ENCODE data around the gene MIEN1. TPM values are rescaled to one million over a fixed set of nuclear protein-coding genes. Genes with fewer than 3 reads are reported as not detected.

MIEN1 gene
- polyA plus RNA-seq, 3 donors, result 61.7 to 141 (median 124) TPM

DNA sequence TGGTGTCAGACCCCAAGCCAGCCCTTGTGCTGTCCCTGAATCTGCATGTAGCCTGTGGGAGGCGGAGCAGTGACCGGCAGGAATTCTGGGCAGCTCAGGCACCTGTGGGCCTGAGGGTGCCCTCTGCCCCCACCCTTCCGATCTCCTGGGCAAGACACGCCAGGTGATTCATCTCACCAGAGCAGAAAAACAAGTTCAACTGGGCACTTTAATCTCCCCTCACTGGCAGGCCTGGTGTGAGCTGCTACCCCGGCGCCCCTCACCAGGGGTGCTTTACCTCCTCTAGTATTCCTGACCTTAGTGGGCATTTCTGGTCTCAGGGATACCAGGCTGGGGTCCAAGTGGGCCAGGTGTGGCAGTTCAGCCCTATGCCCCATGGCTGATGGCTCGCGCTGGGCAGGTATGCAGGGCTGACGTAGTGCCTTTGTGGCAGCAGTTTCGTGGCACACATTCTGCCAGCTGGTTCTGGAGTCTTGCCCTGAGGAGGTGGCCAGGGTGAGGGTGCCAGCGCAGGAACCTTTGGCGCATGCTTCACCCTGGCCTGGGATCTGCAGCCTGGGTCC lies 24.5 kb downstream of the MIEN1 start:
- Histone ChIP-seq H3K27ac (ENCODE audit: low read depth in 1 of 2, low read length in 2 of 2) (no peak overlapping the region), H3K27me3 (ENCODE audit: control insufficient read depth in 2 of 2, insufficient read depth in 2 of 2, low read length in 2 of 2) (peaks cover 11 to 21% of the 10 kb centered on the region in 2 donors), H3K9ac (ENCODE audit: insufficient read depth, low read length, poor library complexity, severe bottlenecking) (no peak overlapping the region), H2AFZ (ENCODE audit: insufficient read depth, low read depth, low read length, poor library complexity, severe bottlenecking) (no peak overlapping the region), H3K79me2 (ENCODE audit: insufficient read depth, low read length) (no peaks in the 10 kb centered on the region), H3K4me2 (replicated peaks; ENCODE audit: extremely low read depth, low read length, poor library complexity, severe bottlenecking) (no peak overlapping the region), H3K36me3 (replicated peaks in 1 of 2; ENCODE audit: control insufficient read depth in 1 of 2, insufficient read depth in 2 of 2, low read length in 2 of 2) (no peaks in the 10 kb centered on the region), H3K4me3 (replicated peaks in 1 of 3; ENCODE audit: low read depth in 2 of 3, low read length in 3 of 3) (no peak overlapping the region), H4K20me1 (ENCODE audit: insufficient read depth, low read length) (no peaks in the 10 kb centered on the region), H3K9me3 (replicated peaks in 1 of 2; ENCODE audit: control insufficient read depth in 1 of 2, insufficient read depth in 1 of 2, low read length in 2 of 2) (peaks cover 0 to 9% of the 10 kb centered on the region in 2 donors), H3K4me1 (ENCODE audit: control insufficient read depth in 1 of 2, insufficient read depth in 2 of 2, low read length in 2 of 2) (no peaks in the 10 kb centered on the region)
- no peak overlapping the region for H3K27ac Mint-ChIP-seq
- intact Hi-C loops (cut with micrococcal nuclease), result no loop called here
- H3K36me3 Mint-ChIP-seq, result peaks cover 0 to 2% of the 10 kb centered on the region in 2 donors
- TF ChIP-seq, protein P1, sequence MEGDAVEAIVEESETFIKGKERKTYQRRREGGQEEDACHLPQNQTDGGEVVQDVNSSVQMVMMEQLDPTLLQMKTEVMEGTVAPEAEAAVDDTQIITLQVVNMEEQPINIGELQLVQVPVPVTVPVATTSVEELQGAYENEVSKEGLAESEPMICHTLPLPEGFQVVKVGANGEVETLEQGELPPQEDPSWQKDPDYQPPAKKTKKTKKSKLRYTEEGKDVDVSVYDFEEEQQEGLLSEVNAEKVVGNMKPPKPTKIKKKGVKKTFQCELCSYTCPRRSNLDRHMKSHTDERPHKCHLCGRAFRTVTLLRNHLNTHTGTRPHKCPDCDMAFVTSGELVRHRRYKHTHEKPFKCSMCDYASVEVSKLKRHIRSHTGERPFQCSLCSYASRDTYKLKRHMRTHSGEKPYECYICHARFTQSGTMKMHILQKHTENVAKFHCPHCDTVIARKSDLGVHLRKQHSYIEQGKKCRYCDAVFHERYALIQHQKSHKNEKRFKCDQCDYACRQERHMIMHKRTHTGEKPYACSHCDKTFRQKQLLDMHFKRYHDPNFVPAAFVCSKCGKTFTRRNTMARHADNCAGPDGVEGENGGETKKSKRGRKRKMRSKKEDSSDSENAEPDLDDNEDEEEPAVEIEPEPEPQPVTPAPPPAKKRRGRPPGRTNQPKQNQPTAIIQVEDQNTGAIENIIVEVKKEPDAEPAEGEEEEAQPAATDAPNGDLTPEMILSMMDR (IDR thresholded peaks at IDR 0.05), result no peak
- peaks cover 17 to 25% (median 19%) of the 10 kb centered on the region in 3 donors for H3K27me3 Mint-ChIP-seq (ENCODE audit: low read depth in 3 of 3)
- H3K4me1 Mint-ChIP-seq, result no peaks in the 10 kb centered on the region
- no peak for DNase-seq
- WGBS (ENCODE audit: insufficient coverage), result 97% methylated on average over 12 of the region's 12 CpGs
- H3K9me3 Mint-ChIP-seq, result peaks cover 0 to 4% (median 0%) of the 10 kb centered on the region in 7 donors
- no peak overlapping the region for H3K4me3 Mint-ChIP-seq

DNA sequence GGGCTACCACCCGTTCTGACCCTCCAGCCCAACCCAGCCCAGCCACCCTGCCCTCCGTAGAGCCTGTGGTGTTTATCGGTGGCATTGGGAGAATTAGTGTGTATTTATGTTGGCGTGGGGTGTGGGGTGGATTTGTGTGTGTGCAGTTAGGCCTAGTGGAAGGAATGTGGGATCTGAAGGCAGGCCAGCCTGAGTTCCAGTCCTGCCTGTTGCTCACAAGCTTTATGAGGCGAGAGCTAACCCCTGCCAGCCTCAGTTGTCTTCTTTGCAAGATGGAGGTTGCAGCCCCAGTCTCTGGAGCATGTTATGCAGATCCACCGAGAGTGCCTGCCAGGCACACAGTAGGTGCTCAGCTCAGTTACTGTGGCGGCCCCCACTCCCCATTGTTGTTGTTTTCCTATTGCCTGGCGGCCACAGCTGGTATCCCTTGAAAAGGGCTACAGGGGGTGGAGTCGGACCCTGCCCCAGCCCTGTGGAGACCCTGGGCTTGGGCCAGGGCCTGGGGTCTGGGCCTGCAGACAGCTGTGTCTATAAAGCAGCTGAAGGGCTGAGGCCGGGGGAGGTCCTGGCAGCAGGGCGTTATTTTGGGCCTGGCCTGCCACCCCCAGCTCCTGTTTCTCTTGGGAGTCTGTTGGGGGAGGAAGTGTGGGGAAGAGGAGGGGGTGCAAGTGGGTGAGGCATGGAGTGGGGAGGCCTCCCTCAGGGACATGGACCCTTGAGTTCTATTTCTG lies 25.3 kb downstream of the MIEN1 start:
- Mint-ChIP-seq H3K4me3 (no peak overlapping the region), H3K9me3 (peaks cover 0 to 6% (median 0%) of the 10 kb centered on the region in 7 donors), H3K27me3 (ENCODE audit: low read depth in 3 of 3) (peaks cover 23 to 34% (median 26%) of the 10 kb centered on the region in 3 donors), H3K36me3 (peaks cover 0 to 2% of the 10 kb centered on the region in 2 donors), H3K27ac (no peak overlapping the region), H3K4me1 (no peaks in the 10 kb centered on the region)
- Histone ChIP-seq H3K9ac (ENCODE audit: insufficient read depth, low read length, poor library complexity, severe bottlenecking) (no peak overlapping the region), H3K4me2 (replicated peaks; ENCODE audit: extremely low read depth, low read length, poor library complexity, severe bottlenecking) (no peak overlapping the region), H3K27ac (ENCODE audit: low read depth in 1 of 2, low read length in 2 of 2) (no peak overlapping the region), H3K4me3 (replicated peaks in 1 of 3; ENCODE audit: low read depth in 2 of 3, low read length in 3 of 3) (no peak overlapping the region), H3K27me3 (ENCODE audit: control insufficient read depth in 2 of 2, insufficient read depth in 2 of 2, low read length in 2 of 2) (peaks cover 19 to 28% of the 10 kb centered on the region in 2 donors), H2AFZ (ENCODE audit: insufficient read depth, low read depth, low read length, poor library complexity, severe bottlenecking) (no peak overlapping the region), H3K36me3 (replicated peaks in 1 of 2; ENCODE audit: control insufficient read depth in 1 of 2, insufficient read depth in 2 of 2, low read length in 2 of 2) (no peaks in the 10 kb centered on the region), H3K9me3 (replicated peaks in 1 of 2; ENCODE audit: control insufficient read depth in 1 of 2, insufficient read depth in 1 of 2, low read length in 2 of 2) (peaks cover 0 to 15% of the 10 kb centered on the region in 2 donors), H3K79me2 (ENCODE audit: insufficient read depth, low read length) (no peaks in the 10 kb centered on the region), H4K20me1 (ENCODE audit: insufficient read depth, low read length) (no peaks in the 10 kb centered on the region), H3K4me1 (ENCODE audit: control insufficient read depth in 1 of 2, insufficient read depth in 2 of 2, low read length in 2 of 2) (no peaks in the 10 kb centered on the region)
- intact Hi-C loops (cut with micrococcal nuclease), result no loop called here
- 88% methylated on average over 8 of the region's 11 CpGs for WGBS (ENCODE audit: insufficient coverage)
- TF ChIP-seq, protein P1 (IDR thresholded peaks at IDR 0.05), result no peak
- no peak for DNase-seq
